HuH-7 (cell line): ENCODE measurements around the gene USP22.
A peak's percentile ranks its signal among the peaks of the same experiment; 100 is the strongest.

ENCODE experiments used
- DNase-seq: peaks from one replicate; pipeline ENCODE4 v3.0.0; 2011; ENCODE audit warnings: low spot score

USP22 gene

DNA sequence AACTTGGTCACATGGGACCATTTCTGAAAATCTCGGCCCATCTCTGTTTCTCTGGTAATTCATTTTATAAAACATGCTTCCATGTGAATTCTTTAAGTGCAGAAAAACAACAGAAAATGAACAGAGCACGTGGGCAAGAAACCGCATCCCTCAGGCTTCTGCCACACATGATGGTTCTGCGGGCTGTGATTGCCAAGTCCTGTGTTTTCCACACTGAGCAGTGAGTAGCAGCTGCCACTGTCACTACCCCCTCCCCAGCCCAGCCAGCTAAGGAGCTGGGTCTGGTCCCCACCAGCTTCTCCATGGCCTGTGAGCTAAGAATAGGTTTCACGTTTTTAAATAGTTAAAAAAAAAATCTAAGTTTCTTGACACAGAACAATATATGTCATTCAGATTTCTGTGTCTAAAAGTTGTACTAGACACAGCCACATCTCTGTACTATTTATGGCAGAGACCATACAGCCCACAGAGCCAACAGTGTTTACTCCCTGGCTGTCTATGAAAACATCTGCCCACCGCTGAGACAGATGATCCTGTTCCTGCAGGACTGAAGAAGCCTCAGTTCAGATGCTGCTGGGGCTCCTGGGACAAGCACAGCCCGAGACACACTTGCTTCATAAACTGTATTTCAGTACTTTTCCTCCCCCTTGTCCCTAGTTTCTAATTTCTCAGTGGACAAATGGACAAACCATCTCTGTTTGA lies 41.5 kb downstream of the USP22 start:
- no peak for DNase-seq

DNA sequence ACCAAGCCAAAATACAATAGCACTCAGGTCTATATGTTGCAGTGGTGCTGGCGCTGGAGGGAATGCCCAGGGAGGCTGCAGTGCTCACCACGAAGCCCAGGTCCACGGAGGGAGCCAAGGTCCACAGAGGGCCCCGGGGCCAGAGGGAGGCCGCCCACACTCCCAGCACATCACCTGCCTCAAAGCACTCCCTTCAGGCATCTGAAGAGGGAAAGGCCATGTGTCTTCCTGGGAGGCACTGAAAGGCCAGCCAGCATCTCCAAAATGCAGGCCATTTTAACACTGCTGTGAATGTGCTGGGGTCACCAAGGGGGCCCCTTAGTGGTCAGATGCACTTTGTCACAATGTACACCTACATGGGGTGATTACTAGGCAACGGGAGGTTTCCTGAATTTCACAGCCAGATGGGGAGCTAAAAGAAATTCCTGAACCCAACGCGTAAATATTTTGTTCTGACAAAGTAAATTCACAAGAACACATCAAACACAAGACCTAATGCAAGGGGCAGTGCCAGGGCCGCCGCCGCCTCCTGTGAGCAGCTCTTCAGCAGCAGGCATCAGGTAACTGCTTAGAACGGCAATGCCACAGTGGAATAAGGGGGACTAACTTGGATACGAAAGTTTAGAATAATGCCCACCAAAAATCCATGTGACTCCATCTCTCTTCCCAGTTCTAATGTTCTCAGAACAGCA lies 42.8 kb downstream of the USP22 start:
- DNase-seq = no peak

DNA sequence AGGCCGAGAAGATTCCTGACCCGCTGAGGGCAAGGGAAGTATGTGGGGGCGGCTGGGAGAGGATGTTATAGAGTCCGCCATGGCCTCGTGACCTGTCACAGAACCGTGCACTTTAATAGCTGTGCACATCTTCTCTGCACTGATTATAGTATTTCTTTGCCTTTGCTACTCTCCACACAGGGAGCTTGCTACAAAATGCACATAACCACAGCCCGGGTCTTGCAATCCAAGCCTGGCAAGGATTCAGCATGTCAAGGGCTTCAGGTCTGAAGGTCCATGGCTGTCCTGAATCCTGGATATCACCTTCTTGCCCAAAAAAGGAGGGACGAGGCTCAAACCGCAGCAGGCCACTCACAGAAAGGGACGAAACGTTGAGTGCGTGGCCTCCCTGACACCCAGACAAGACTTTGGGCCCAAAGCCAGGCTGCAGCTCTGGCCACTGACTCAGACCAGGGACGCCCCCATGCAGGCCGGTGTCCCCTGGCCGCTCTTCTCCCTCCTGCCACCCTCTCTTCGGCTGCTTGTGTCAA lies 43.7 kb downstream of the USP22 start:
- no peak for DNase-seq

DNA sequence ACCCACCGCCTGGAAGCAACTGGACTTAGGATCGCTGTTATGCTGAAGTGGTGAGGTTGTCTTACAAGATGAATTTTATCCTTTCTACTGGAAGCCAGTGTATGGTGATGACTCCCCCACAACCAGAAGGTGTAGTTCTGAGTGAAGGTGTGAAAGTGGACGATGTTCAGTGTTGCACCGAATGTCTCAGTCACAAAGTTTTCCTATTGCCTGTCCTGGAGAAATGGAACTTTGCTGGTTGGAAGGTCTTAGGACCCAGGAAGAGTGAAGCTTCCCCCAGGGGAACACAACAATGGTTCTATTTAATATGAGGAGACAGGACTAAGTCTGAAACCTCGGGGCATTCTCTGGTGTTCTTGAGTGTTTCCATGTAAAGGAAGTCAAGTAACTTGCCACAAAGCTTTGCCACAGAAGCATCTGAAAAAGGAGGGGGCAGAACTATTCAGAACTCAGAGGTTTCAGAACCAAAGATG lies 44.2 kb downstream of the USP22 start:
- no peak for DNase-seq

DNA sequence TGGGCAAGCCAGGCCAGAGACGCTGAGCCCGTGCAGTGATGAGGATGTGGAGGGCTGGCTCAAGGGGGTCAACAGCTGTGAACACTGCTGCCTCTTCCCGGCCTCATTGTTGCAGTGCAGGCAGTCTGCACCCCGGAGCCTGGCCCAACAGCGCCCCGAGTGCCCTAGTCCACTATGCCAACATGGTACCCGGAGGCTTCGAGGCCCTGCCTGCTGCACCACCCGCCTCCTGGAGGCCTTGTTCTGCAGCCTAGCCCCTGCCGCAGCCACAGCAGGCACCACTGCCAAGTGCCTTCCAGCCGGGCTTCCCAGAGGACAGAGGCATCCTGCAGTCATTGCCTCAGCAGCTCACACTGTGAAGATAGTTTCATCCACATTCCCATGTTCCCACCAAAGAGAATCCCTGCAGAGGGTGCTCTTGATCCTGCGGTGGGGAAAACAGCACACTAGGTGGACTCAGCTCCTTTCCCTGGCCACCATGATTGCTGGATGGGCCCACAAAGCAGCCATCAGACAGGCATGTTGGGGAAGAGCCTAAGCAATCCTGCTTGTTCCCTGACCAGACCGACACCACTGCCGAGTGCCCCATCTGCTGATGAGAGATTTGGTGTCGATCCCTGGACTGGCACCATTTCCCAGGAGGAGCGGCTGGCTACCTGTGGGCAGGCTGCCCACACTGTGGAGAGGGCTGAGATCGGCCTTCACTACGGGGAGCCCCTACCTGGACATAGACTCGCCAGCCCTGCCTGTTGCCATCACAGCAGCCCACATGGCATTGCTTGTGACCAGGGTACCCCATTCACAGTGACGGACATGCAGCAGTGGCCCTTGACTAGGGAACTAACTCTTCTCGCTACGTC lies 44.9 kb downstream of the USP22 start:
- DNase-seq = no peak

DNA sequence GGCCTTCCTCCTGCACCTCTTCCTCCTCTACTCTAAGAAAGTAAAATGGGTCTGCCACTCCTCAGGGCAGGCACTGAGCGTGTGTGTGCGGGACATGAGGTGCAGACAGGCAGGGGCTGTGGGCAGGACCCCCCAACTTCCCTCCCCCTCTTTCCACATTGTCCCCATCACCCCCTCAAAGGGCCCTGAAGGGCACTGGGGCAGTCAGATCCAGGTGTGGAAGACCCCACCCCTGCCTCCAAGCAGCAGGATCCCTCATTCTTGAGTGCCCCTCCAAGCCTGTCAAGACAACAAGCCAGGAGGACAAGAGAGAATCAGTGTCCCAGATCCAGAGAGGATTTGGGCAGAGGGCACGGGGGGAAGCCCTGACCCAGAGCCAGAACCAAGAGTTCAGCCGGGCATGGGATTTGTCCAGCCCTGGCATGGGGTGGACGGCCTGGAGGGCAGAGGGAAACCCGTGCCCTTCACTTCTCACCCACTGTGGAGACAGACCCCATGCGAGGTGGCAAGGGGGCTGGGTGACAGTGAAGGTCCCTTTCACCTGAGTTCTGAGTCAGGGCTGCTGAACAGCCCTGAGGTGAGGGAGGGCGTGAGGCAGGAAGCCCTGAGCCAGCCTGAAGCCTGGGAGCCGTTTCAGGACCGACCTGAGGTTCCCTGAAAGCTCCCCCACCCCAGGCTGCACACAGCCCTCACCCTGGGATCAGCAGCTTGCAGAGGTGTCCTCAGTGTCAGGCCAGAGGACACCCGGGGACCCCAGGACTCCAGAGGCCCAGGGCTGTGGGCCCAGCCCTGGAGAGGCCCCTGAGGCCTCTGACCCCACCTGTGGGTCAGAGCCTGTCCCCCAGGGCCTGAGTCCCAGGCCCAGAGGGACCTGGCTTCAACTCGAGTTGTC lies 45.8 kb downstream of the USP22 start:
- DNase-seq = no peak

DNA sequence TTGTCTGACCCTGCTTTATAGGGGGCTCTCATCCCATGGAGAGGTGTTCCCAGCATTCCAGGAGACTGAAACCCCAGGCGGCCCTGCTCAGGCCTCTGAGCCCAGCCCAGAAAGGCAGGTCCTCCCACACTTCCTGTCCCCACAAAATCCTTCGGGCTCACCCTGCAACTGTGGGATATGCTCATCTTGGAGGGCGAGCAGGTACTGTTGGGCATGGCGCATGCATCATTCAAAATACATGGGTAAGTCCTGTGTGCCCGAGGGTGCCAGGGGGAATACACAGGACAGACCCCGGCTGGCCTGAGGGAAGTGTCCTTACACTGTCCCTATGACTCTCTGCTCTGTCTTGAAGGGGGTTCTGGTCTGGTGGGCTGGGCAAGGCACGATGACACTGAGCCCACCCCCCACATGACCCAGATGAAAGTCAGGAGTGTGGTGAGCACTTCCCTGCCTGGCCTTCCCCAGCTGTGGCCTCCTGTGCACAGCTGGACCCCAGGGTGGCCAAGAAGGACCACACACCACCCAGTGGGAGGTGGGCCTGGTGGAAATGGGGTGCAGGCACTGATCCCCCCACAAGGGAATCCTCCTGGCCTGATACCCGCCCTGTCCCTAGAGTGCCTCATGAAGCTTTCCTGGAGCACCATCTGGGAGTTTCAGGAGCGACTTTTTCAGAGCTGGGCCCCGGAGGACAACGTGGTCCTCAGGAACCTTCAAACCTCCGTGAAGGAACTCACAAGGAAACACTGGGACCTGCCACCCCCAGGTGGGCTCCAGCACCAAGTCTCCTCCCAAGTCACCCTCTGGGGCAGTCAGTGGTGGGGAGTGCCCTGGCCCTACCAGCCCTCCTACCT lies 46.7 kb downstream of the USP22 start:
- DNase-seq = no peak

DNA sequence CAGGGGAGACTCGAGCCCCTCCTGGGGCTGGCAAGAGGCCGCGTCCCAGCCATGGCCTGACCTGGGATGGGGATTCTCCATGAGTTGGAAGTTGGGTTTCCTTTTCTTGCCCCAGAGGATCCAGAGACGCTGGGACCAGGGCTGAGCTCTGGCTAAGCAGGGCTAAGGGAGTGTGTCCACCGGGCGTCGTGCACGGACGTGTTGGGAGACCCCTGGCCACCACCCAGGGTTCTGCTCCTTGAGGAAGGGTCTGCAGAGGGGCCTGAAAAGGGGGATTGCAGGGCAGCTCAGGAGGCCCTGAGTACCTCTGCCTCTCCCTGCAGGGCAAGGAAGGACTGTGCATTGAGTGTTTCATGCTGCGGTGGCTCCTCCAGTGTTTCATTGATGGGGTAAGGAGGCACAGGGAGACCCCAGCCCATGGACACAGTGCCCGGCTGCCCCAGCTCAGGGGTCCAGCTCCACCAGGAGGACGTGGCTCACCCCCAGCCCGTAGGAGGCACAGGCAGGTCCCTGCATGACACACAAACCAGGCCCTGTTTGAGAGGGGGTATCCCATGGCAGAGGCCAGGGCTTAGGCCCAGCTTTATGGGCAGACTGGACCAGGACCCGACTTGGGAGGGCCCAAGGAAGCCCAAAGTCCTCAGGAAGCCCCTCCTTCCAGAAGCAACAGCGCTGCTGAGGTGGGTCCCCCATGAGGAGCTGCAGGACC lies 47.5 kb downstream of the USP22 start:
- DNase-seq = no peak

DNA sequence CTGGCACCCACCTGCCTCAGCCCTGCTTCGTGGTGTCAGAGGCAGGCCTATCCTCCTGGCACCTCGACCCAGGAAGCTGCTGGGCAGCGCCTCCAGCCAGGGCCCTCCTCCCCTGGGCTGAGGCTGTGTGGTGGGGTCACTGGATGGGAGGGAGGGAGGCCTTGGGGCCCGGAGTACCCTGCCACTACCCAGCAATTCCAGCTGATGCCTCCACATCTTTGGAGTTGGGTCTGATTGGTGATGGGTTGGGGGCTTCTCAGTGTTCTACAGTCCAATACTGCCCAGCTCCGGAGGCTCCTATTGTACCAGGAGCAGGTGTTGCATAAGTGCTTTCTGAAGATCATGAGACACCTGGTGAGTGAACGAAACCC lies 48.0 kb downstream of the USP22 start:
- no peak for DNase-seq

DNA sequence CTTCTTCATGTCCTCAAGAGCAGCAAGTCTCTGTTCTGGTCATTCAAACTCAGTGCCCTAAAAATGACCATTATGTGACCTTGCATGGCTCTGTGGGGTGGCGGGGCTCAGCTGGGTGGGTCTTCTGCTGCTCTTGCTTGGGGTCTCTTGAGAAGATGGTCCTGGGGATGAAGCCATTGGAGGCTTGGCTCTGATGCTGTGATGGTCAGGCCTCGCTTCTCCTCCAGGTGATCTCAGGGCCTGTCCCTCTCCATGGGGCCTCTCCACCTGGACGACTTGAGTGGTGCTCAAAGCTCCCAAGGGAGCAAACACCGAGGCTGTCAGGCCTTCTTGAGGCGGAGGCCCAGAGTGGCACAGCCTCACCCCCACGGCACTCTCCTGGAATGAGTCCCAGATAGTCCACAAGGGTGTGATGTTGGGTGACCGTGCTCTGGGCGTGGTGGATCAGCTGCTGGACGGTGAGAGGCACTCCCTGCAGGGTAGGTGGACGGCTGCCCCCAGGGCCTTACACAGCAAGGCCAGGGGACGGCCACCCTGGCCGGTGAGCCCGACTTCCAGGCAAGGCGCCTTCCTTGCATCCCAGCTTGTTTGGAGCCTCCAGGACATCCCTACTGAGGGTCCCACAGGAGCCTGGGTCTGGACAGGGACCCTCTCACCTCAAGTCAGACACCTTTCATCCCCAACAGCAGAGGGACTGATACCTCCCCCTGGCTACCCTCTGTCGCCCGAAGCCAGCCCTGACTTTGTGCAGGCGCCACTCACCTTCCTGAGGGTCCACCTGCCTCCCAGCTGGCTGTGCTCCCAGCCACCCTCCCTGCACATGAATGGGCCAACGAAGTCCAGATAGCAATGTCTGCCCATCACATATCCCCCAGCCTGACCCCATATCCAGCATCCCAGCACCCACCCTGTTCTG lies 48.7 kb downstream of the USP22 start:
- DNase-seq = no peak

DNA sequence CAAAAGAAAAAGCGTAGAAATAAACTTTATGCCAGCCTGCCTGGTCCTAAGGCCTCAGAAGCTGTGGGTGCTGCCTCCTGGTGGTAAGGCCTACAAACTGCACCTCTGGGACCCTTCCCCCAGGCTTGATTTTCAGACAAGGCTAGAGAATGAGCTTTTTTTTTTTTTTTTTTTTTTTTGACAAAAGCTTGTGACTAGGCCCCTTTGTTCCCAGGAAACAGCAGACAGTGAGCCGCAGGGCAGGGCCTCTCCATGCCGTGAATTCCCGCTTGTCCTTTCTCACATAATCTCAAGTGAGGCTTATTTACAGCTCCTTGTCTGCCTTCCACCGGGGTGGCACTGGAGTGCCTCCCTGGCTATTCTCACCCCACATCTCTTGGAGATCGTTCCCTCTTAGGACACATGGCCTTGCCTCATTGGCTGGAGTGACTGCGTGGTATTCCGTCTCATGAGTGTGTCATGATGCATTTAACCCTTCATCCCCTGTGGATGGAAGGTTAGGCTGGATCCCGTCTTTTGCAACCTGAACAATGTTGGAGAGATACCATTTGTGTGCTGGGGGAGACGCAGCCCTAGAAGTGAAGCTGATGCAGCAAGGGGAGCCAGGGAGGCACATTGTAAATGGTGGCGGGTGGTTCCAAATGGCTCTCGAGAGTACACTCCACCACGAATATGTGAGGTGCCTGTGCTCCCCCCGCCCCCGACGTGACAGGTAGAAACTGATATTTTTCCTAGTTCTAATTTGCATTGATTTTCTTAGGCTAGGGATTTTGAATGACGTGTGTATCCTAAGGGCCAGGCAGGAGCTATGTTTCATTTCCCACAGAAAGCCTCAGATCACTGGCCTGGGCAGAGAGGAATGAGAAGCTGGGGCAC lies 49.6 kb downstream of the USP22 start:
- DNase-seq = peak; percentile 90

DNA sequence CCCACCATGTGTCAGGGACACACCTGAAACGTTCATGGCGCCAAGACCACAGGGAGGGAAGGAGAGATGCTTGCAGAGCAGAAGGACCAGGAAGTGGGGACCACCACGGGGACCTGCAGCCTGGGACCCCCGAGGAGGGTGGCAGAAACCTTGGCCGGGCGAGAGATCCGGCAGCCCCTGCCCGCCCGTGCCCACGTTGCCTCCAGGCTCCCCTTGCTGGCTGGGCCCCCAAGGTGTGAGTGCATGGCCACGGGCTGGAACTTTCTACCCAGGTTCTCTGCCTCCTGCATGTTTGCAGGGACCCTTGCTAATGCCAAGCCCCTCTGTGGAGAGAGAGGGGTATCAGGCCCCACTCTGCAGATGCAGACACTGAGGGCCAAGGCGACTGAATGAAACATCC lies 50.4 kb downstream of the USP22 start:
- DNase-seq = no peak

DNA sequence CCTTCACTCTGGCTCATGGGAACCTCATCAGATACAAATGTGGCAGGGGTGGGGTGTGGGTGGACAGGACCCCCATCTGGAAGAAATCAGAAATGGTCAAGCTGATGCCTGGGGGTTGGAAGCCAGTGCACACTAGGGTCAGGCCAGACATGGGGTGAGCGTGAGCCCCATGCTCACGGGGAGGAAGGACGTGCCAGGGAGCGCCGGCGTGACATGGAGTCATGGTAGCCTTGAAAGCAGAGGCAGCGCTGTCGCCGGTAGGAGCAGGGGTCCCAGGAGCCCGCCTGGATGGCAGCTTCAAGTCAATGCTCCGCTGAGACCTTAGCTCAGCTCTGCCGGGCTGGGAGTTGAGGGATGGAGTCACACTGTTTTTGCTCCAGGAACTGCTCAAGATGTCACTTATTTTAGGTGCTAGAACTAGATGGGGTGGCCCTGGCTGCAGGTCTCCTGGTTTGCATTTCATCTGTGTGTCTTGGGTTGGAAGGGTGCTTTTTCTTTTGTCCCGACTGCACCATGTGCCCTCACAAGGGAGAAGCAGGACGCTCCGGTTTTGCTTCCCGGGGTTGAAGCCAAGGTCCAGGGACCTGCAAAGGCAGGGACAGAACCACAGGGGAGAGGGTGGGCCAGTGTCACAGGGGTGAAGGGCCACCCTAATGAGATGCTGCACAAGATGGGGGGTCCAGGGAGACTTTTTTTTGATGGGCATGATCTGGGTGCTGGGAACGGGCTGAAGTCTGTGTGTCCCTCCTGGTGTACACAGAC lies 51.4 kb downstream of the USP22 start:
- DNase-seq = no peak

DNA sequence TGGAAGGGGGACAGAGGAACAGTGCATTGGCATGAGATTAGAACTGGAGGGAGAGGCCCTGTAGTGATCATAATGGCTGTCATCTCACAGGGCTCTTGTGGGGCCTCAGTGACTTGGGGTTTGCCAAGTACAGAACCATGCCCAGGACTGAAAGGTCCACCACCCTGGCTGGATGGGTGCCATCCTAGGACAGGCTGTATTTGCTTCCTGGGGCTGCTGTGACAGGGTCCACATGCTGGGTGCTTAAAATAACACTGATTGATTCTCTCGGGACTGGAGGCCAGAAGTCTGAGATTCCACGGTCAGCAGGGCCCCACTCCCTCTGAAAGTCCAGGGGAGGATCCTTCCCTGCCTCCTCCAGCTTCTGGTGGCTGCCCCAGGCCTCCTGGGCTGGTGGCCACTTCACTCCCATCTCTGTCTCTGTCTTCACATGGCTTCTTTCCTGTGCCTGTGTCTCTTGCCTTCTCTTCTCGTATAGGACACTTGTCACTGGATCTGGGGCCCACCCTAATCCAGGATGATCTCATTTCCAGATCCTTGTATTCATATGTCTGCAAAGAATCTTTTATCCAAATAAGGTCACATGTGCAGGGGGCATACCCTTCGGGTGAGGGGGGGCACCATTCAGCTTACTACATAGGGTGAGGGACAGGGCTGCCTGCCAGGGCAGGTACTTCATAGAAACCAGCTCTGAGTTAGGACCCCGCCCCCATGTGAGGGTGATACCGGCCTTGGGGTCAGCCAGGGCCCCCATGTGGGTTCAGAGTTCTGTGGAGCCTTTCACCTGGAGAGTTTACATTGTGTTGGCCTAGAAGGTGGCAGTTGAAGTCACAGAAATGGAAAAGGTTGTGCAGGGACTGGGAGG lies 52.6 kb downstream of the USP22 start:
- DNase-seq = no peak

DNA sequence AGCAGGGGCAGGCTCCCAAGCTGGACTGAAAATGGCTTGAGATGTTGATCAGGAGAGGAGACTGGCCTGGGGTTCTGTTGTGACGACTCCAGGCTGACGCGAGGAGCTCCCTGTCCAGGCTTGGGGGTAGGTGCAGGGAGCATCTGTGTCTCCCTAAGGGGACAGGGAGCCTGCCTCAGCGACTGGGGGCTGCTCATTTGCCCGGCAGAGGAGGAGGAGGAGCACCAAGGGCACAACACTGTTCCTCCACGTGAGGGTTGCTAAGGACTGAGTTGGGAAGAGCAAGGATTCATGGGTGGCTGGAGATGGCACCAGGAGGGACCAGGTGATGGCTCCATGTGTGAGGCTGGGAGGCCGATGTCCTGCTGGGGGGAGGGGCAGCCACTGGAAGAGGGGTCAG lies 53.3 kb downstream of the USP22 start:
- DNase-seq = no peak

DNA sequence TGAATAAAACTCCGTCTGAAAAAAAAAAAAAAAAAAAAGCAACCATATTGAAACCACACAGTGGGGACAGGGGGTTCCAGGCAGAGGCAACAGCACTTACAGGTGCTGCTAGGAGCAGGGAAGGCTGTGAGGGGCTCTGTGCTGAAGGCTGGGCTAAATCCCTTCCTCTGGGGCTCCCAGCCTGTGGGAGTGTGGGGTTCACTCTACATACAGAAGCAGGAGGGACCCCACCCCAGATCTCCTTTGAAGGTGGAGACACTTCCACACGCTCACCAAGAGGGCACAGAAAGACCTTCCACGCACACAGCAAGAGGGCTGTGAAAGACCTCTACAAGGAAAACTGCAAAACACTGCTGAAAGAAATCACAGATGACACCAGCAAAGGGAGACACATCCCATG lies 53.9 kb downstream of the USP22 start:
- DNase-seq = no peak
